Tibial artery (tissue), 4 donors: Measurements from ENCODE around the gene RFXANK.

Experiments used
- DNase-seq, 2 donors: peaks; one replicate each; pipeline ENCODE4 v3.0.0-alpha.2; 2019
- H3K27ac ChIP-seq, 2 donors: fragments of 200-600 bp; sonication (generic) in 1 of 2; 1 replicate in 1 of 2; 2 replicates in 1 of 2; pipeline ENCODE4 v1.5.1; 2018 to 2019; ENCODE audit warnings: mild to moderate bottlenecking in 1 of 2
- H3K27me3 ChIP-seq, 2 donors: fragments of 200-600 bp; sonication (generic) in 1 of 2; one replicate each; pipeline versions ENCODE4 v1.5.1 to v1.6.0; 2016 to 2019
- H3K36me3 ChIP-seq, 3 donors: fragments of 200-600 bp; sonication (generic) in 2 of 3; one replicate each; pipeline ENCODE4 v1.5.1; 2016 to 2019; ENCODE audit warnings: mild to moderate bottlenecking in 2 of 3
- H3K4me1 ChIP-seq, 4 donors: fragments of 200-600 bp; sonication (generic) in 2 of 4; 1 replicate in 3 of 4; 2 replicates in 1 of 4; pipeline ENCODE4 v1.5.1; 2016 to 2019
- H3K4me3 ChIP-seq, 2 donors: fragments of 200-600 bp; sonication (generic) in 1 of 2; 1 replicate in 1 of 2; 2 replicates in 1 of 2; pipeline ENCODE4 v1.5.1; 2018 to 2019; ENCODE audit warnings: mild to moderate bottlenecking in 2 of 2
- H3K9me3 ChIP-seq, 3 donors: fragments of 200-600 bp; sonication (generic) in 1 of 3; one replicate each; pipeline ENCODE4 v1.5.1; 2016 to 2019
- CTCF ChIP-seq, 2 experiments: fragments of 200-600 bp in 1 of 2; fragments of 450-650 bp in 1 of 2; IDR thresholded peaks; one replicate each; pipeline ENCODE4 v1.5.1; 2017 to 2019; ENCODE audit warnings: antibody characterized with exemption in 2 of 2, mild to moderate bottlenecking in 1 of 2, moderate library complexity in 1 of 2
- intact Hi-C: fragments of 100-400 bp; cut with DNase I; formaldehyde crosslinking; loops from one replicate; pipeline ENCODE4 v1.15.0; 2023; ENCODE audit warnings: low total_unique reads

Gene RFXANK

DNA sequence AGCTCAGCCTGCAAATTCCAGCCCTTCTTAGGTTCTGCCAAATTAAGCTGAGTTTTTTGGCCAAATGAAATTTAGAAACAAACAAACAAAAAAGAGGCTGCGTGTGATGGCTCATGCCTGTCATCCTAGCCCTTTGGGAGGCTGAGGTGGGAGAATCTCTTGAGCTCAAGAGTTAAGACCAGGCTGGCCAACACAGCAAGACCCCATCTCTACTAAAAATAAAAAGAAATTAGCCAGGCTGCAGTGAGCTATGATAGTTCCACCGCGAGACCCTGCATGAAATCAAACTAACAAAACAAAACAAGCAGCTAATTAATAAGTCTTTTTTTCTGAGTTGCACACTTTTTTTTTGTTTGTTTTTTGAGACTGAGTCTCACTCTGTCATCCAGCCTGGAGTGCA is 37.6 kb downstream of the RFXANK start:
- no peak for DNase-seq
- no peak overlapping the region for H3K27ac ChIP-seq
- intact Hi-C loops, result no loop called here
- peaks cover 0 to 45% of the 10 kb centered on the region in 2 donors for H3K27me3 ChIP-seq
- H3K36me3 ChIP-seq, result no peaks in the 10 kb centered on the region
- peaks cover 2 to 16% (median 15%) of the 10 kb centered on the region in 3 donors for H3K9me3 ChIP-seq
- H3K4me3 ChIP-seq, result no peak overlapping the region
- TF ChIP-seq CTCF (IDR thresholded peaks at IDR 0.05), result no peak
- H3K4me1 ChIP-seq, result peaks cover 0 to 8% (median 6%) of the 10 kb centered on the region in 4 donors

DNA sequence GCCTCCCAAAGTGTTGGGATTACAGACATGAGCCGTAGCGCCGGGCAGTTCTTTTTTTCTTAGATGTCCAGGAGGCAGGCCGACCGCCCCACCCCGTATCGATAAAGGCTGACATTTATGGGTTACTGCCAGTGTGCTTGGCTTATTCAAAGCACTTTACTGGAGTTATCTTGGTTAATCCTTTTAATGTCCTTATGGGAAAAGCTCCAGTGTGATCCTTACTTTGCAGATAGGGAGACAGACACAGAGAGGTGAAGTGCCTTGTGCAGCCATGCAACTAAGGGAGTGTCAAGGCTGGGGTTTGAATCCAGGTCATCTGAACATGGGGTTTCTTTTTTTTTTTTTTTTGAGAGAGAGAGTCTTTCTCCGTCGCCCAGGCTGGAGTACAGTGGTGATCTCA is 38.9 kb downstream of the RFXANK start:
- TF ChIP-seq CTCF (IDR thresholded peaks at IDR 0.05), result no peak
- intact Hi-C loops, result no loop called here
- Histone ChIP-seq H3K4me1 (no peaks in the 10 kb centered on the region), H3K9me3 (peaks cover 8 to 28% (median 24%) of the 10 kb centered on the region in 3 donors), H3K27ac (no peak overlapping the region), H3K36me3 (no peaks in the 10 kb centered on the region), H3K27me3 (peaks cover 0 to 32% of the 10 kb centered on the region in 2 donors), H3K4me3 (no peak overlapping the region)
- no peak for DNase-seq

- TF ChIP-seq CTCF (IDR thresholded peaks at IDR 0.05), result no peak
- Histone ChIP-seq H3K27ac (no peak overlapping the region), H3K9me3 (peaks cover 8 to 35% (median 24%) of the 10 kb centered on the region in 3 donors), H3K36me3 (no peaks in the 10 kb centered on the region), H3K4me1 (no peaks in the 10 kb centered on the region), H3K4me3 (no peak overlapping the region), H3K27me3 (peaks cover 0 to 19% of the 10 kb centered on the region in 2 donors)
- intact Hi-C loops, result no loop called here
- DNase-seq, result no peak
Observed at GRCh38 chr19:19232261-19232721, 40.2 kb downstream of the RFXANK start.

- Histone ChIP-seq H3K27me3 (peaks cover 0 to 18% of the 10 kb centered on the region in 2 donors), H3K4me3 (no peak overlapping the region), H3K9me3 (peaks cover 8 to 35% (median 24%) of the 10 kb centered on the region in 3 donors), H3K4me1 (no peaks in the 10 kb centered on the region), H3K27ac (no peak overlapping the region), H3K36me3 (no peaks in the 10 kb centered on the region)
- intact Hi-C loops, result no loop called here
- no peak for DNase-seq
- TF ChIP-seq CTCF (IDR thresholded peaks at IDR 0.05), result no peak
Observed at GRCh38 chr19:19234220-19234816, 42.3 kb downstream of the RFXANK start.

DNA sequence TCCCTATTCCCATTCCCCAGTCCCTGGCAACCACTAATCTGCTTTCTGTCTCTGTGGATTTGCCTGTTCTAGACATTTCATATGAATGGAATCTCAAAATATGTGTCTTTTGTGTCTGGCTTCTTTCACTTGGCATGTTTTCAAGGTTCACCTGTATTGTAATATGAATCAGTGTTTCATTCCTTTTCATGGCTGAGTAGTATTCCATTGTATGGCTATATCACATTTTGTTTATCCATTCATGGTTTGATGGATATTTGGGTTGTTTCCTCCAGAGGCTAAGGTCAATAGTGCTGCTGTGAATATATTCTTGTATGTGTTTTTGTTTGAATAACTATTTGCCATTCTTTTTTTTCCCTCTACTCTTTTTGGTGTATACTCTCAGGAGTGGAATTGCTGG is 44.1 kb downstream of the RFXANK start:
- Histone ChIP-seq H3K27ac (no peak overlapping the region), H3K4me1 (no peaks in the 10 kb centered on the region), H3K4me3 (no peak overlapping the region), H3K9me3 (peaks cover 8 to 35% (median 24%) of the 10 kb centered on the region in 3 donors), H3K27me3 (peaks cover 0 to 35% of the 10 kb centered on the region in 2 donors), H3K36me3 (no peaks in the 10 kb centered on the region)
- DNase-seq, result no peak
- intact Hi-C loops, result no loop called here
- no peak for TF ChIP-seq CTCF (IDR thresholded peaks at IDR 0.05)
